HCT116 (cell line): ENCODE measurements around the gene GYS1.

Source experiments
- CEBPB ChIP-seq: IDR thresholded peaks from 2 replicates; pipeline ENCODE4 v1.6.1; 2012; ENCODE audit warnings: low read depth
- EGR1 ChIP-seq: IDR thresholded peaks from 2 replicates; pipeline ENCODE4 v1.6.1; 2012; ENCODE audit warnings: low read depth
- EZH2 ChIP-seq: fragments of 200-600 bp; sonication (generic); IDR thresholded peaks from 2 replicates; pipeline ENCODE4 v1.6.1; 2017; ENCODE audit warnings: antibody characterized with exemption, mixed run types
- JUND ChIP-seq: IDR thresholded peaks from 2 replicates; pipeline ENCODE4 v1.6.1; 2012
- POLR2A ChIP-seq: IDR thresholded peaks from 2 replicates; pipeline ENCODE4 v1.7.0; 2011; ENCODE audit warnings: borderline replicate concordance; ENCODE audit not compliant: insufficient read depth, insufficient read length; ENCODE audit errors: extremely low read depth
- REST ChIP-seq: IDR thresholded peaks from 2 replicates; pipeline ENCODE4 v1.6.1; 2012; ENCODE audit warnings: low read depth
- ZBTB33 ChIP-seq: IDR thresholded peaks from 2 replicates; pipeline ENCODE4 v1.6.1; 2011; ENCODE audit warnings: mild to moderate bottlenecking, low read length, moderate library complexity; ENCODE audit not compliant: insufficient replicate concordance; ENCODE audit errors: extremely low read depth
- TF ChIP-seq, protein P1 (sequence below), 3 experiments: fragments of 200-600 bp in 1 of 3; sonication (generic) in 1 of 3; IDR thresholded peaks in 2 of 3; conservative IDR thresholded peaks in 1 of 3; 2 replicates each; pipeline ENCODE4 v1.5.1; 2012 to 2017; ENCODE audit warnings: low read depth in 2 of 3, low read length in 2 of 3, antibody characterized with exemption in 1 of 3, borderline replicate concordance in 1 of 3, control low read depth in 1 of 3, mild to moderate bottlenecking in 1 of 3, mixed read lengths in 1 of 3, mixed run types in 1 of 3, moderate library complexity in 1 of 3; ENCODE audit not compliant: insufficient read depth in 1 of 3
- TF ChIP-seq, protein P2 (sequence below): IDR thresholded peaks from 2 replicates; pipeline ENCODE4 v1.6.1; 2012

DNA sequence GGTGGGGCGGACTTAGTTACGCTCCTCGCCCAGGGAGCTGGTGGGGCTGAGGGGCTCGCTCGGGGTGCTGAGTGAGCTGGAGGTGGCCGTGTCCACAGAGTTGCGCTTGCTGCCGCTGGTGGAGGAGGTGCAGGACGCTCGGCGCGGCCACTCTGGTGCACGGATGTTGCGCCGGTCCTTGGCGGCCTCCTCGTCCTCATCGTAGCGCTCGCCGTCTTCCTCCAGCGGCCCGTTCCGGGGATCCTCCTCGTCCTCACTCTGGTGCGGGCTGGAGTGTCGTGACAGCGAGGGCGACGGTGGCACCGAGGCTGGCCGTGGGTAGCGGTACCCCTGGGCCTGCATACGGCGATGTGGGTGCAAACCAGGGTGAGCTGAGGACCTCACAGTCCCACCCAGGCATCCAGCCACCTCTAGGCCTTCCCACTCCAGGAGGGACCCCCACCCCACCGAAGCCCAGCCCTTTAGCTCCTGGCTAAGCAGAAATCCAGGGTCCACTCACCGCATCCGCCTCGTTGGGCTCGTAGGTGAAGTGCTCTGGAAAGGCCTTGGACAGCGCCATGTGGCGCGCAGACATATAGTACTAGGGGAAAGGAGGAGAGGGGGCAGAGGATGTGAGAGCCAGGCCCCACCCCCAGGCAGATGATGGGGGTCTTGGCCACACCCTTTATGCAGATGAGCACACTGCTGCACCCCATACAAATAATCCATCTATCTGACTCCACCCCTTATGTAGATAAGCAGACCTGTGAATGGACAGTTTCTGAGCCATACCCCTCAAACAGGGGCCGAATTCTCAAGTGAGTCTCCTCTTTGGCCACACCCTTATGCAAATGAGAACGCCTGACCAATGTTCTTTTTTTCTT lies 23.6 kb downstream of the GYS1 start:
- TF ChIP-seq JUND (no peak), REST (no peak), CEBPB (no peak), EGR1 (no peak), POLR2A (no peak), EZH2 (no peak), ZBTB33 (no peak)
- TF ChIP-seq, protein P1, sequence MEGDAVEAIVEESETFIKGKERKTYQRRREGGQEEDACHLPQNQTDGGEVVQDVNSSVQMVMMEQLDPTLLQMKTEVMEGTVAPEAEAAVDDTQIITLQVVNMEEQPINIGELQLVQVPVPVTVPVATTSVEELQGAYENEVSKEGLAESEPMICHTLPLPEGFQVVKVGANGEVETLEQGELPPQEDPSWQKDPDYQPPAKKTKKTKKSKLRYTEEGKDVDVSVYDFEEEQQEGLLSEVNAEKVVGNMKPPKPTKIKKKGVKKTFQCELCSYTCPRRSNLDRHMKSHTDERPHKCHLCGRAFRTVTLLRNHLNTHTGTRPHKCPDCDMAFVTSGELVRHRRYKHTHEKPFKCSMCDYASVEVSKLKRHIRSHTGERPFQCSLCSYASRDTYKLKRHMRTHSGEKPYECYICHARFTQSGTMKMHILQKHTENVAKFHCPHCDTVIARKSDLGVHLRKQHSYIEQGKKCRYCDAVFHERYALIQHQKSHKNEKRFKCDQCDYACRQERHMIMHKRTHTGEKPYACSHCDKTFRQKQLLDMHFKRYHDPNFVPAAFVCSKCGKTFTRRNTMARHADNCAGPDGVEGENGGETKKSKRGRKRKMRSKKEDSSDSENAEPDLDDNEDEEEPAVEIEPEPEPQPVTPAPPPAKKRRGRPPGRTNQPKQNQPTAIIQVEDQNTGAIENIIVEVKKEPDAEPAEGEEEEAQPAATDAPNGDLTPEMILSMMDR (IDR thresholded peaks at IDR 0.05 in 2 of 3, conservative IDR thresholded peaks at IDR 0.05 in 1 of 3; ENCODE audit: borderline replicate concordance in 1 of 3, insufficient read depth in 1 of 3, low read depth in 2 of 3, low read length in 2 of 3): no peak
- TF ChIP-seq, protein P2, sequence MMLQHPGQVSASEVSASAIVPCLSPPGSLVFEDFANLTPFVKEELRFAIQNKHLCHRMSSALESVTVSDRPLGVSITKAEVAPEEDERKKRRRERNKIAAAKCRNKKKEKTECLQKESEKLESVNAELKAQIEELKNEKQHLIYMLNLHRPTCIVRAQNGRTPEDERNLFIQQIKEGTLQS: no peak
